Measurements from ENCODE around the gene RO60. TPM values are rescaled to one million over a fixed set of nuclear protein-coding genes. Genes with fewer than 3 reads are reported as not detected.

The RO60 gene
- total RNA-seq: 10 to 100 TPM; 43.4 to 63.9 (median 62.6) TPM

DNA sequence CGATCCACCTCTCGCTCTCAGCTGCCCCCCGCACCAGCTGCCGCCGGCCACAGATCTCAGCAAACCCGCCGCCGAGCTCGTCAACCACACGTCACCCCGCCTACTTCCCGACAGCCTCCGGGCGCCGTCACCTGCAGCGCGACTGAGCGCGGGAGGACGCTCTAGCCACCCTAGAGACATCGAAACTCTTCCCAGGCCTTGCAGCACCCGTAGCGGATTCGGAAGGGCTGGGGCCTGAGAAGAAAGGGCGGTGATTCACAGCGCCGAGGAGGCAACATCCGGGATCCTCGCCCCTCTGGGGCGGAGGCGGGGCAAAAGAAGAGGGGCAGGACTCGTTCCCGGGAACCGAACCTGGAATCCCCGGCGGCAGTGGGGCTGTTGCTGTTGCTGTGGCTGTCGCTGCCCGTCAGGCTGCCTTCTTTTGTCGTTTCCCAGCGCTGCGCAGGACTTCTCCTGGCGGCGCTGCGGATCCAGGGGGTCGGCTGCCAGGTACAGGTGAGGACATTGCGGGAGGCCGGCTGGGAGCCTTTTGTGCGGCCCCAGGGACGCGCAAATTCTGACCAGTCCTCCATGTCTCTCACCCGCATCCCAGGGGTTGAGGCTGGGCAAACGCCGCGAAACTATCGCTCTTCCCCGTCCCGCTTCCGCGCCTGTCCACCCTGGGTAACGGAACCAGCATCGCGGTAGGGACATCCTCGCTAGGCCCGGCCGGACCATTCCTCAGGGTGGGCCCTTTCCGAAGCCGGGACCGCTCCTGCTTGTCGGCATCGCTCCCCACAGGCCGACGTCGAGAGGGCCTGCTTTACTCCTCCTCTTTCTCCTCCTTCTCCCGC is at the start of gene RO60, which contains the start of gene UCHL5:
RO60 (plus strand) TSS at position 331 of the 833 bp plus-strand sequence. CDS start 9,443 bp downstream, outside the sequence.
UCHL5 (minus strand) TSS at position 79 of the 833 bp plus-strand sequence. CDS start 100 bp downstream, outside the sequence.
- WGBS: under 1% methylated on average over 43 of the region's 74 CpGs
- Histone ChIP-seq H3K4me3 (peak within 1 kb of the TSS; percentile 95), H3K9me3 (no peaks in the 10 kb centered on the region), H3K27me3 (no peaks in the 10 kb centered on the region), H3K36me3 (no peaks in the 10 kb centered on the region), H3K4me1 (peaks cover 33% of the 10 kb centered on the region), H3K27ac (peak within 1 kb of the TSS; percentile 100)
- DNase-seq (ENCODE audit: low spot score in 2 of 2): peak; percentile 96 to 98
- TF ChIP-seq POLR2A (IDR thresholded peaks at IDR 0.05) (peak; percentile 37 to 46), POLR2AphosphoS5 (IDR thresholded peaks at IDR 0.05) (peak in 2 of 3 donors; percentile 64 to 98), EP300 (IDR thresholded peaks at IDR 0.05) (no peak)
- TF ChIP-seq, protein P1, sequence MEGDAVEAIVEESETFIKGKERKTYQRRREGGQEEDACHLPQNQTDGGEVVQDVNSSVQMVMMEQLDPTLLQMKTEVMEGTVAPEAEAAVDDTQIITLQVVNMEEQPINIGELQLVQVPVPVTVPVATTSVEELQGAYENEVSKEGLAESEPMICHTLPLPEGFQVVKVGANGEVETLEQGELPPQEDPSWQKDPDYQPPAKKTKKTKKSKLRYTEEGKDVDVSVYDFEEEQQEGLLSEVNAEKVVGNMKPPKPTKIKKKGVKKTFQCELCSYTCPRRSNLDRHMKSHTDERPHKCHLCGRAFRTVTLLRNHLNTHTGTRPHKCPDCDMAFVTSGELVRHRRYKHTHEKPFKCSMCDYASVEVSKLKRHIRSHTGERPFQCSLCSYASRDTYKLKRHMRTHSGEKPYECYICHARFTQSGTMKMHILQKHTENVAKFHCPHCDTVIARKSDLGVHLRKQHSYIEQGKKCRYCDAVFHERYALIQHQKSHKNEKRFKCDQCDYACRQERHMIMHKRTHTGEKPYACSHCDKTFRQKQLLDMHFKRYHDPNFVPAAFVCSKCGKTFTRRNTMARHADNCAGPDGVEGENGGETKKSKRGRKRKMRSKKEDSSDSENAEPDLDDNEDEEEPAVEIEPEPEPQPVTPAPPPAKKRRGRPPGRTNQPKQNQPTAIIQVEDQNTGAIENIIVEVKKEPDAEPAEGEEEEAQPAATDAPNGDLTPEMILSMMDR (IDR thresholded peaks at IDR 0.05): no peak

GRCh38 chr1:193011406-193011805 is 48.0 kb upstream of the RO60 start:
- H3K4me1 ChIP-seq: no peaks in the 10 kb centered on the region
- no peak for DNase-seq (ENCODE audit: low spot score in 2 of 2)
- no peak overlapping the region for H3K4me3 ChIP-seq
- 88% methylated on average over 1 of the region's 1 CpG for WGBS
- H3K27me3 ChIP-seq: no peaks in the 10 kb centered on the region
- no peak overlapping the region for H3K27ac ChIP-seq
- H3K36me3 ChIP-seq: no peaks in the 10 kb centered on the region
- no peak for TF ChIP-seq POLR2AphosphoS5 (IDR thresholded peaks at IDR 0.05)
- TF ChIP-seq POLR2A (IDR thresholded peaks at IDR 0.05): no peak
- no peak for TF ChIP-seq EP300 (IDR thresholded peaks at IDR 0.05)
- TF ChIP-seq, protein P1 (IDR thresholded peaks at IDR 0.05): no peak
- no peaks in the 10 kb centered on the region for H3K9me3 ChIP-seq

DNA sequence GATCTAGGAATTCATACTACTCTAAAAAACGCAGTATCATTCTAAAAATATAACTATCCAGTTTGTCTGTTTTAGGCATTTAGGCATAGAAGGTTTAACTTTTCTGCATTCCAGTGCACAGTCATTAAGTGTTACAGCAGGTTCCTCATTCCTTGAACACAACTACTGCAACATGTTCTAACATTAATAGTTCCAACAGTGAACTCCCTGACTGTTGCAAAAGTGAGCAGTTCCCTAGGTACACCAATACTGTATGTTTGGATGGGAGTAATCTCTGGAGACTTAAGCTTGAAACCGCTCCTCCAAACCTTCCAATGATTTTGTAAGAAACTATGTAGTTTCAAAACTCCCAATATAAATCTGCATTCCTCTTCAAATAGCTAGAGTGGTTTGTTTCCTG is 46.4 kb upstream of the RO60 start:
- H3K9me3 ChIP-seq: no peaks in the 10 kb centered on the region
- no peak for DNase-seq (ENCODE audit: low spot score in 2 of 2)
- 76% methylated on average over 2 of the region's 2 CpGs for WGBS
- no peaks in the 10 kb centered on the region for H3K4me1 ChIP-seq
- TF ChIP-seq, protein P1 (IDR thresholded peaks at IDR 0.05): no peak
- no peak for TF ChIP-seq POLR2A (IDR thresholded peaks at IDR 0.05)
- no peak for TF ChIP-seq POLR2AphosphoS5 (IDR thresholded peaks at IDR 0.05)
- no peak for TF ChIP-seq EP300 (IDR thresholded peaks at IDR 0.05)
- H3K36me3 ChIP-seq: no peaks in the 10 kb centered on the region
- H3K27ac ChIP-seq: no peak overlapping the region
- H3K4me3 ChIP-seq: no peak overlapping the region
- H3K27me3 ChIP-seq: no peaks in the 10 kb centered on the region

- H3K4me3 ChIP-seq: no peak overlapping the region
- H3K27me3 ChIP-seq: no peaks in the 10 kb centered on the region
- no peaks in the 10 kb centered on the region for H3K4me1 ChIP-seq
- no peak overlapping the region for H3K27ac ChIP-seq
- no peaks in the 10 kb centered on the region for H3K36me3 ChIP-seq
- DNase-seq (ENCODE audit: low spot score in 2 of 2): no peak
- no peaks in the 10 kb centered on the region for H3K9me3 ChIP-seq
- TF ChIP-seq POLR2AphosphoS5 (IDR thresholded peaks at IDR 0.05) (no peak), POLR2A (IDR thresholded peaks at IDR 0.05) (no peak), EP300 (IDR thresholded peaks at IDR 0.05) (no peak)
- TF ChIP-seq, protein P1 (IDR thresholded peaks at IDR 0.05): no peak
- WGBS: 91% methylated on average over 7 of the region's 7 CpGs
Observed at GRCh38 chr1:193013707-193014106, 45.7 kb upstream of the RO60 start.

DNA sequence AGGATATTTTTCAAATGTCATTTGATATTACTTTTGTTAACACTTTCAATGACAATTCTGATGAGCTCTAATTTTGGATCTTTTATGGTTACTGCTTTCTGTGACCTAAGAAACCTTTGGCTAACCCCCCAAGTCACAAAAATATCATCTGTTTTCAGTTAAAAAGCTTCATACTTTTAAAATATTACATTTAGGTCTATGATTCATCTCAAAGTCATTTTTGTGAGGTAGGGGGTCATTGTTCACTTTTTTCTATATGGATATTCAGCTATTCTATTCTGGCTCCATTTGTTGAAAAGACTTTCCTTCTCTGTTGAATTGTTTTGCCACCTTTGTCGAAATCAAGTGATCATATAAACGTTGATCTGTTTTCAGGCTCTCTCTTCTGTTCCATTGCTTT is 45.0 kb upstream of the RO60 start:
- H3K36me3 ChIP-seq: no peaks in the 10 kb centered on the region
- H3K9me3 ChIP-seq: no peaks in the 10 kb centered on the region
- DNase-seq (ENCODE audit: low spot score in 2 of 2): no peak
- H3K27me3 ChIP-seq: no peaks in the 10 kb centered on the region
- WGBS: 78% methylated on average over 2 of the region's 2 CpGs
- no peak overlapping the region for H3K27ac ChIP-seq
- TF ChIP-seq POLR2AphosphoS5 (IDR thresholded peaks at IDR 0.05) (no peak), POLR2A (IDR thresholded peaks at IDR 0.05) (no peak)
- TF ChIP-seq, protein P1 (IDR thresholded peaks at IDR 0.05): no peak
- no peak overlapping the region for H3K4me3 ChIP-seq
- H3K4me1 ChIP-seq: no peaks in the 10 kb centered on the region

Measured in suprapubic skin (tissue), 4 donors.